UCSD-AML1 (cell line): ENCODE data around the gene CD83.
"Not testable (repeated sequence)": the region's sequence is repeated elsewhere in the genome, so short reads cannot be mapped to it uniquely, and the experiment has no call there.

Experiments
- DNase-seq: peaks from one replicate; lab custom pipeline; 2025; ENCODE audit not compliant: unreplicated experiment; lab: John Stamatoyannopoulos, UW

CD83 gene

GRCh38 chr6:14117158-14118090, at the start of gene CD83:
Gene CD83 (plus strand): TSS chr6:14117772. CDS start chr6:14117812, 40 bp downstream.
- peak; percentile 84 for DNase-seq

GRCh38 chr6:14068133-14068532, 49.4 kb upstream of the CD83 start:
- no peak for DNase-seq

GRCh38 chr6:14068623-14069022, 48.9 kb upstream of the CD83 start:
- DNase-seq: no peak

- no peak for DNase-seq
These were observed 47.1 kb upstream of the CD83 start for GRCh38 chr6:14070457-14070856.

DNA sequence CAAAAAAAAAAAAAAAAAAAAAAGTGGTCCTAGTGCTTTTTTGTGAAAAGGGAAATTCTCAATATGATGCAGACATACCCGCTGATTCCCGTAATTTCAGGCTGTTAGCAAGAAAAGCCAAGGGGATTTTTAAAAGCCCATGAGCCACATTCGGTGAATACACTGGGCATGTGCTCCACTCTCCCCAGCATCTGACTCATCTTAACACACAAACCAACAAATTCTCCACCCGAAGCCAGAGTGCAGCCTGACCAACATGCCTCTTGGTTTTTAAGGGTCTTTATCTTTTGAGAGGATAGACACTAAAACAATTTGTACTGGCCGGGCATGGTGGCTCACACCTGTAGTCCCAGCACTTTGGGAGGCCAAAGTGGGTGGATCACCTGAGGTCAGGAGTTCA, 45.5 kb upstream of the CD83 start:
- DNase-seq: no peak

GRCh38 chr6:14073561-14074354, 43.8 kb upstream of the CD83 start:
- DNase-seq: not testable (repeated sequence)

- no peak for DNase-seq
These were observed 43.0 kb upstream of the CD83 start for GRCh38 chr6:14074476-14075094.

- DNase-seq: no peak
These were observed 42.5 kb upstream of the CD83 start for GRCh38 chr6:14075095-14075503.

GRCh38 chr6:14077193-14077867, 40.2 kb upstream of the CD83 start:
- DNase-seq: no peak

DNA sequence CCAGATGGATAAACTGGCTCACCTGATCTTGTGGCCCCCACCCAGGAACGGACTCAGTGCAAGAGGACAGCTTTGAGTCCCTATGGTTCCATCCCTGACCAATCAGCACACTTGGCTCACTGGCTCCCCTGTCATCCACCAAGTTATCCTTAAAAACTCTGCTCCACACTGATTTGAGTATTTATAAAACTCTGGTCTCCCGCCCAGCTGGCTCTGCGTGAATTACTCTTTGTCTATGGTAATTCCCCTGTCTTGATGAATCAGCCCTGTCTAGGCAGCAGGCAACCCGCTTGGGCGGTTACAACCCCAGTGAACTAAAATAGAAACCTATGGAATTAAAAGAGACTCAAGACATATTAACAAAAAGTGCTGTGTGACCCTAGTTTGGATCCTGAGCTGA, 38.1 kb upstream of the CD83 start:
- no peak for DNase-seq

GRCh38 chr6:14079971-14080370, 37.6 kb upstream of the CD83 start:
- DNase-seq: no peak

DNA sequence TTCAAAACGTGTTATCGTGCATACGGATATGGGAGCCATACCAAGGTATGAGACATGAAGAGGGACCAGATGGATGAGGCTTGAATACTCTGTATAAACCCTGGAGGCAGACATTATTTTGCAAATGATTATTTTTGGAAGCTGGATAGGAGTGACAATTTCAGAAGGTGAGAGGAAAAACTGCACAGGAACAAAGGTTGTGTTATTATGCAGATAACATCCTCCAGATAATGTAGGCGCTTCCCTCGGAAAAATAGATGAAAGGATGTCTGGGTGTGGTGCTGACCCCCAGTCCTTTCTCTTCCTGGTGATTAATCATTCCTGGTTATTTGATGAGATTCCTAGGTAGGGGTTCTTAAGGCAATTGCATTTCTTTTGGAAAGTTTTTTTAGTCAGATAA, 36.4 kb upstream of the CD83 start:
- DNase-seq: no peak

DNA sequence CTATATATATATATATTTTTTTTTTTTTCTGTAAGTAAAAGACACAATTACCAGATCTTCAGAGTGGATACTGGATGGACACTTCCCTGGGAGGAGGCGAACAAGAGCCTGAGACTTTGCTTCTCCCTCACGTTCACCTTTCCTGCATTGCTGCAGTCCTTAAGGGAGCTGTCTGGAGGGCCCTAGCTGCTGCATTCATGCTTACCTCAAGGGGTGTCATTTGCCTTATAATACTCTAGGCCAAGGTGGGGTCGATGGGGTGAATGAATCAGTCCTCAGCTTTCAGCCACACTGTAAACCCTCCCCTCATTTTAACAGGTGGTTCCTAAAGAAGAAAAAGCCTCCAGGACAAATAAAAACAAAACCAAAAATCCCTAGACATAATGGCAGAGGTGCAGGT, 34.8 kb upstream of the CD83 start:
- no peak for DNase-seq

- no peak for DNase-seq
These were observed 34.3 kb upstream of the CD83 start for GRCh38 chr6:14083262-14083661.

DNA sequence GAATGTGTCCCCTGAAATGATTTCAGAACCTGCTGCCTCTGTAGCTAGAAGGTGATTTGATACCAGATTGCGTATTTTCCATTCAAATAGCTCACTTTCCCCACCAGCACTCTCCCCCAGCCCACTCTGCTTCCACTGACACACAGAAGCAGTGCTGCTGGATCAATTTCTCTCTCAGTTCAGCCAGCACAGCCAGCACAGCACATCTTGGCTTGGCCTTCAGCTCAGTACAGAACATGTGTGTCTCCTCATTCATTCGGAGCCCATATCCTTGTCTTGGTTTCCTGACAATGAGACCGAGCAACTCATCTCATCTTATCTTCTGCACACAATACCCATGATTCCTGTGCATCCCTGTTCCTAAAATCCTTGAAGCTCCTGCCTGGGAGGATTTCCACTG, 33.8 kb upstream of the CD83 start:
- no peak for DNase-seq

DNA sequence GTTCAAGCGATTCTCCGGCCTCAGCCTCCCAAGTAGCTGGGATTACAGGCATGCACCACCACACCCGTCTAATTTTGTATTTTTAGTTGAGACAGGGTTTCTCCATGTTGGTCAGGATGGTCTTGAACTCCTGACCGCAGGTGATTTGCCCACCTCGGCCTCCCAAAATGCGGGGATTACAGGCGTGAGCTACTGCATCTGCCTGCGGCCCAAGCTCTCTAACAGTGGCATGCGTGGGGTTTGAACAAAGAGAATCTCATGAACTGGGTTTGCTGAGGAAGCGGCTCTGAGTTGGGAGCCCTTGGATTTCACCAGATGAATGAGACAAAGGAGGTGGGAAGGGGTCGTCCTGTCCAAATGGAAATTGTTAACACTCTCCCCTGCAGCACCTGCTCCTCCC, 33.2 kb upstream of the CD83 start:
- DNase-seq: no peak

DNA sequence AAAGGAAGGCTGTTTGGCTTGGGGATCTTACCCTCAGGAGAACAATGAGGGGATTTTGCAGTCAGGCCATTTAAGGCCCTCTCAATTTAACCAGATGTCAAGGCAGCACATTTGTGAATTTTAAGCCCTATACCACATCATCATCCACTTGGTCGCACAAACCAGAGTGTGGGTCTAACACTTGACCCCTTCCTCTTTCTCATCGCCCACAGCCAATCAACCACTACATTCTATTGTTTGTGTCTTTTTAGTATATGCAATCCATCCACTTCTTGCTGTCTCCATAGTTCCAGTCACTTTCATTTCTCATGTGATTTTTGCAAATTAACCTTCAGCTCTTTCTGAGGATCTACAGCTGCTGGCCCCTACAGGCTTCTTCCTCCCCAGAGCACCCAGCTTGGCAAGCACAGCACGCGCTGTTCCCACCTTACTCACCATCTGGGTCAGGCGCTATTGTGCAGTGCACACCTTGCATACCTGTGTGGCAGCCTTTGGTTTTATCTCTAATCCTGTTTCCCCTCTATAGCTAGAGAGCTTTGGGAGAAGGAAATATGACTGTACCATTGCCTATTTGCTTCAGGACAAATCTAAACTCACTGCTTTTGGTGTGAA, 32.3 kb upstream of the CD83 start:
- DNase-seq: no peak

GRCh38 chr6:14086701-14087100, 30.9 kb upstream of the CD83 start:
- DNase-seq: no peak

GRCh38 chr6:14088600-14089192, 28.9 kb upstream of the CD83 start:
- no peak for DNase-seq

DNA sequence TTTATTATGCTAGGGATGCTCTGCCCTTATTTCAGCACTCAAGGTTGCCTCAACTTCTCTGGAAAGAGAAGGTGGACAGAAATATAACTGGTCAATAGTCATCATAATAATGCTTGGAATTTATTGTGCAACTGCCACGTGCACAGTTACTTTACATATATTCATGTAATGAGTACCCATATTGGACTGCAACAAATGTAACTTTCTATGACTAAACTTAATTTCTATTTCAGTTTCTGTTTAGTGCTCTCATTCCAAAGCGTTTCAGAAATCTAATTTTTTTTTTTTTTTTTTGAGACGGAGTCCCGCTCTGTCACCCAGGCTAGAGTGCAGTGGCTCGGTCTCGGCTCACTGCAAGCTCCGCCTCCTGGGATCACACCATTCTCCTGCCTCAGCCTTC, 28.3 kb upstream of the CD83 start:
- DNase-seq: no peak
